Measurements from ENCODE around the gene SH3PXD2A.

The SH3PXD2A gene

GRCh38 chr10:103818765-103819374 lies 36.5 kb downstream of the SH3PXD2A start:
- Histone ChIP-seq H2BK120ac (ENCODE audit: insufficient read depth, low read length, poor library complexity) (no peak overlapping the region), H2BK5ac (ENCODE audit: low read depth, low read length, poor library complexity) (no peak overlapping the region), H3K79me2 (ENCODE audit: control insufficient read depth, insufficient read depth, low read length, poor library complexity) (peaks cover 2% of the 10 kb centered on the region), H3K18ac (ENCODE audit: low read length) (no peak overlapping the region), H3K4me1 (ENCODE audit: control insufficient read depth in 1 of 2, insufficient read depth in 2 of 2, low read length in 2 of 2) (no peaks in the 10 kb centered on the region), H3K27ac (ENCODE audit: low read depth, low read length) (no peak overlapping the region), H3K4me2 (ENCODE audit: low read length) (no peak overlapping the region), H3K4ac (ENCODE audit: low read depth, low read length) (no peak overlapping the region), H4K91ac (ENCODE audit: low read depth, low read length) (no peak overlapping the region), H3K27me3 (ENCODE audit: insufficient read depth, low read length) (no peaks in the 10 kb centered on the region), H4K8ac (ENCODE audit: low read depth, low read length) (no peak overlapping the region), H4K12ac (ENCODE audit: low read depth, low read length) (no peak overlapping the region), H3K14ac (ENCODE audit: low read length) (no peak overlapping the region), H3K9me3 (ENCODE audit: insufficient read depth, low read depth, low read length) (no peaks in the 10 kb centered on the region), H2AFZ (ENCODE audit: insufficient read depth, low read length, poor library complexity) (peak overlapping the region; percentile 45), H3K9ac (ENCODE audit: low read length) (no peak overlapping the region), H3K23ac (ENCODE audit: low read length) (no peak overlapping the region), H3K36me3 (ENCODE audit: control insufficient read depth in 1 of 2, insufficient read depth in 2 of 2, low read length in 2 of 2) (peaks cover 0 to 2% of the 10 kb centered on the region in 2 experiments), H2AK5ac (ENCODE audit: low read length) (peak overlapping the region; percentile 36), H2BK12ac (ENCODE audit: low read length) (no peak overlapping the region), H3K79me1 (ENCODE audit: low read length) (no peaks in the 10 kb centered on the region), H3K4me3 (ENCODE audit: low read depth, low read length) (no peak overlapping the region)
- DNase-seq: no peak
- no CpG with 5 or more reads among the region's 6 CpGs for WGBS (ENCODE audit: extremely low coverage, insufficient coverage, insufficient read length)

DNA sequence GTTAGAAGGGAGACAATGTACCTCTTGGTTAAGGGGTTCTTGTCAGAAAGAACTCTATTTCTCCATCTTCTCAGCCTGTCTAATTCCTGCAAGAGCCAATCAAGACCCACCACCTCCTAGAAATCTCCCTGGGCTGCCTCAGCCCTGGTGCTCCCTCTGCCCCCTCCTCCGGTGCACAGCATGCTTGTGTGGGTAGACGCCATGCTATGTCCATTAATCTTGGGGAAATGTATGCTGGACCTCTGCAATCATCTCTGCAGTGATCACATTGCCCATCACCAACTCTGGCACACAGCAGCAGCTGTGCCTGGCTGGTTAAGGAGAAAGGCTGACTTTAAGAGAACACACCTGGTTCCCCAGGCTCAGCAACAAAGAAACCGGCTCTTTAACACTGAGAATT lies 37.3 kb downstream of the SH3PXD2A start:
- Histone ChIP-seq H3K79me1 (ENCODE audit: low read length) (no peaks in the 10 kb centered on the region), H2AK5ac (ENCODE audit: low read length) (no peak overlapping the region), H3K4me2 (ENCODE audit: low read length) (no peak overlapping the region), H3K9ac (ENCODE audit: low read length) (no peak overlapping the region), H2BK5ac (ENCODE audit: low read depth, low read length, poor library complexity) (no peak overlapping the region), H3K27me3 (ENCODE audit: insufficient read depth, low read length) (no peaks in the 10 kb centered on the region), H3K4me3 (ENCODE audit: low read depth, low read length) (no peak overlapping the region), H4K12ac (ENCODE audit: low read depth, low read length) (no peak overlapping the region), H3K79me2 (ENCODE audit: control insufficient read depth, insufficient read depth, low read length, poor library complexity) (peaks cover 2% of the 10 kb centered on the region), H2AFZ (ENCODE audit: insufficient read depth, low read length, poor library complexity) (no peak overlapping the region), H3K14ac (ENCODE audit: low read length) (no peak overlapping the region), H2BK120ac (ENCODE audit: insufficient read depth, low read length, poor library complexity) (no peak overlapping the region), H3K4me1 (ENCODE audit: control insufficient read depth in 1 of 2, insufficient read depth in 2 of 2, low read length in 2 of 2) (no peaks in the 10 kb centered on the region), H3K36me3 (ENCODE audit: control insufficient read depth in 1 of 2, insufficient read depth in 2 of 2, low read length in 2 of 2) (peaks cover 0 to 2% of the 10 kb centered on the region in 2 experiments), H4K91ac (ENCODE audit: low read depth, low read length) (no peak overlapping the region), H3K23ac (ENCODE audit: low read length) (no peak overlapping the region), H3K9me3 (ENCODE audit: insufficient read depth, low read depth, low read length) (no peaks in the 10 kb centered on the region), H3K4ac (ENCODE audit: low read depth, low read length) (no peak overlapping the region), H3K18ac (ENCODE audit: low read length) (no peak overlapping the region), H2BK12ac (ENCODE audit: low read length) (no peak overlapping the region), H4K8ac (ENCODE audit: low read depth, low read length) (no peak overlapping the region), H3K27ac (ENCODE audit: low read depth, low read length) (no peak overlapping the region)
- DNase-seq: no peak
- no CpG with 5 or more reads among the region's 3 CpGs for WGBS (ENCODE audit: extremely low coverage, insufficient coverage, insufficient read length)

DNA sequence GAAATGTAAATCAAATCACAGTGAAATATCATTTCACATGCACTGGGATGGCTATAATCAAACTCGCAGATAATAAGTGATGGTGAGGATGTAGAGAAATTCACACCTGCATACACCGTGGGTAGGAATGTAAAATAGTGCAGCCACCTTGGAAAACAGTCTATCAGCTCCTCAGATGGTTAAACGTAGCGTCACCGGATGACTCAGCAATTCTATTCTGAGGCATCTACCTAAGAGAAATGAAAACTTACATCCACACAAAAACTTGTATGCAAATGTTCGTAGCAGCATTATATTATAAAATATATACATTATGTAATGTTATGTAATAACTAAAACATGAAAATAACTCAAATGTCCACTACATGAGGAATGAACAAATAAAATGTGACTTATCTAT lies 38.9 kb downstream of the SH3PXD2A start:
- H3K79me2 ChIP-seq (ENCODE audit: control insufficient read depth, insufficient read depth, low read length, poor library complexity): peaks cover 2% of the 10 kb centered on the region
- peaks cover 0 to 2% of the 10 kb centered on the region in 2 experiments for H3K4me1 ChIP-seq (ENCODE audit: control insufficient read depth in 1 of 2, insufficient read depth in 2 of 2, low read length in 2 of 2)
- H3K4ac ChIP-seq (ENCODE audit: low read depth, low read length): no peak overlapping the region
- no peak overlapping the region for H2AFZ ChIP-seq (ENCODE audit: insufficient read depth, low read length, poor library complexity)
- H3K4me3 ChIP-seq (ENCODE audit: low read depth, low read length): no peak overlapping the region
- H4K8ac ChIP-seq (ENCODE audit: low read depth, low read length): no peak overlapping the region
- H3K79me1 ChIP-seq (ENCODE audit: low read length): no peaks in the 10 kb centered on the region
- H3K9ac ChIP-seq (ENCODE audit: low read length): no peak overlapping the region
- no peak overlapping the region for H2BK5ac ChIP-seq (ENCODE audit: low read depth, low read length, poor library complexity)
- H2AK5ac ChIP-seq (ENCODE audit: low read length): no peak overlapping the region
- no peak overlapping the region for H3K23ac ChIP-seq (ENCODE audit: low read length)
- H4K12ac ChIP-seq (ENCODE audit: low read depth, low read length): no peak overlapping the region
- H2BK120ac ChIP-seq (ENCODE audit: insufficient read depth, low read length, poor library complexity): no peak overlapping the region
- no CpG with 5 or more reads among the region's 6 CpGs for WGBS (ENCODE audit: extremely low coverage, insufficient coverage, insufficient read length)
- H3K18ac ChIP-seq (ENCODE audit: low read length): no peak overlapping the region
- no peak overlapping the region for H2BK12ac ChIP-seq (ENCODE audit: low read length)
- H3K14ac ChIP-seq (ENCODE audit: low read length): no peak overlapping the region
- H4K91ac ChIP-seq (ENCODE audit: low read depth, low read length): no peak overlapping the region
- H3K9me3 ChIP-seq (ENCODE audit: insufficient read depth, low read depth, low read length): no peaks in the 10 kb centered on the region
- peak; percentile 20 to 70 for DNase-seq
- H3K27ac ChIP-seq (ENCODE audit: low read depth, low read length): no peak overlapping the region
- no peaks in the 10 kb centered on the region for H3K27me3 ChIP-seq (ENCODE audit: insufficient read depth, low read length)
- peaks cover 0 to 2% of the 10 kb centered on the region in 2 experiments for H3K36me3 ChIP-seq (ENCODE audit: control insufficient read depth in 1 of 2, insufficient read depth in 2 of 2, low read length in 2 of 2)
- H3K4me2 ChIP-seq (ENCODE audit: low read length): no peak overlapping the region

GRCh38 chr10:103814626-103815370 lies 40.6 kb downstream of the SH3PXD2A start:
- H3K4me3 ChIP-seq (ENCODE audit: low read depth, low read length): no peak overlapping the region
- peaks cover 0 to 2% of the 10 kb centered on the region in 2 experiments for H3K36me3 ChIP-seq (ENCODE audit: control insufficient read depth in 1 of 2, insufficient read depth in 2 of 2, low read length in 2 of 2)
- no peak overlapping the region for H4K91ac ChIP-seq (ENCODE audit: low read depth, low read length)
- no peak overlapping the region for H2AK5ac ChIP-seq (ENCODE audit: low read length)
- no peak for DNase-seq
- peaks cover 2% of the 10 kb centered on the region for H3K79me2 ChIP-seq (ENCODE audit: control insufficient read depth, insufficient read depth, low read length, poor library complexity)
- no peak overlapping the region for H4K8ac ChIP-seq (ENCODE audit: low read depth, low read length)
- no peak overlapping the region for H2BK12ac ChIP-seq (ENCODE audit: low read length)
- no peak overlapping the region for H3K14ac ChIP-seq (ENCODE audit: low read length)
- H2BK120ac ChIP-seq (ENCODE audit: insufficient read depth, low read length, poor library complexity): no peak overlapping the region
- H3K4ac ChIP-seq (ENCODE audit: low read depth, low read length): no peak overlapping the region
- H3K9ac ChIP-seq (ENCODE audit: low read length): no peak overlapping the region
- no peak overlapping the region for H3K18ac ChIP-seq (ENCODE audit: low read length)
- H3K4me1 ChIP-seq (ENCODE audit: control insufficient read depth in 1 of 2, insufficient read depth in 2 of 2, low read length in 2 of 2): peaks cover 0 to 2% of the 10 kb centered on the region in 2 experiments
- H4K12ac ChIP-seq (ENCODE audit: low read depth, low read length): no peak overlapping the region
- H3K27me3 ChIP-seq (ENCODE audit: insufficient read depth, low read length): no peaks in the 10 kb centered on the region
- H2BK5ac ChIP-seq (ENCODE audit: low read depth, low read length, poor library complexity): no peak overlapping the region
- H3K79me1 ChIP-seq (ENCODE audit: low read length): no peaks in the 10 kb centered on the region
- no peak overlapping the region for H3K23ac ChIP-seq (ENCODE audit: low read length)
- no peak overlapping the region for H3K4me2 ChIP-seq (ENCODE audit: low read length)
- H3K9me3 ChIP-seq (ENCODE audit: insufficient read depth, low read depth, low read length): peaks cover 2% of the 10 kb centered on the region
- H2AFZ ChIP-seq (ENCODE audit: insufficient read depth, low read length, poor library complexity): no peak overlapping the region
- no peak overlapping the region for H3K27ac ChIP-seq (ENCODE audit: low read depth, low read length)
- no CpG with 5 or more reads among the region's 4 CpGs for WGBS (ENCODE audit: extremely low coverage, insufficient coverage, insufficient read length)

All from trophoblast cell (in vitro differentiated cells and primary cell).